H1 (cell line): Measurements from ENCODE around the gene SBNO1. TPM values are rescaled to one million over a fixed set of nuclear protein-coding genes. Genes with fewer than 3 reads are reported as not detected.

Experiments used
- EZH2 ChIP-seq: fragments of 200-600 bp; sonication (generic); IDR thresholded peaks from 2 replicates; pipeline ENCODE4 v1.7.1; 2012; ENCODE audit warnings: low read depth, mild to moderate bottlenecking, moderate library complexity, low read length, inconsistent platforms; ENCODE audit not compliant: severe bottlenecking
- PHF8 ChIP-seq: fragments of 200-600 bp; sonication (generic); conservative IDR thresholded peaks from 2 replicates; pipeline ENCODE4 v1.7.1; 2012; ENCODE audit warnings: low read depth, mild to moderate bottlenecking, inconsistent platforms, low read length, moderate library complexity
- POLR2A ChIP-seq, 2 experiments: IDR thresholded peaks; 1 replicate in 1 of 2; 2 replicates in 1 of 2; pipeline ENCODE4 v1.6.1; 2011; ENCODE audit warnings: low read depth in 2 of 2, low read length in 2 of 2, mild to moderate bottlenecking in 2 of 2; ENCODE audit errors: control extremely low read depth in 1 of 2
- POLR2AphosphoS5 ChIP-seq: IDR thresholded peaks from 2 replicates; pipeline ENCODE4 v1.6.1; 2011; ENCODE audit warnings: low read depth, low read length
- RFX5 ChIP-seq: IDR thresholded peaks from 2 replicates; pipeline ENCODE4 v1.6.1; 2011; ENCODE audit warnings: low read depth, low read length, improper control_type of control experiment, borderline replicate concordance
- RNF2 ChIP-seq: fragments of 200-900, 300-1000 bp; sonication (generic); IDR thresholded peaks from 2 replicates; pipeline ENCODE4 v1.7.1; 2016; ENCODE audit warnings: borderline replicate concordance, low read depth, mild to moderate bottlenecking, antibody characterized with exemption, low read length; ENCODE audit not compliant: poor library complexity, severe bottlenecking; ENCODE audit errors: missing control alignments
- SIX5 ChIP-seq: IDR thresholded peaks from 2 replicates; pipeline ENCODE4 v1.6.1; 2011; ENCODE audit warnings: mild to moderate bottlenecking, low read depth, low read length
- YY1 ChIP-seq: IDR thresholded peaks from 2 replicates; pipeline ENCODE4 v1.6.1; 2011; ENCODE audit warnings: low read depth, mild to moderate bottlenecking, low read length
- polyA plus RNA-seq, 7 experiments: library from polyadenylated mRNA; depleted of rRNA in 3 of 7; stranded (reverse) in 5 of 7; unstranded in 2 of 7; fragments of >200 nt in 5 of 7; fragments of 200-250 nt in 2 of 7; gene quantifications; 1 replicate in 5 of 7; 2 replicates in 1 of 7; 4 replicates in 1 of 7; pipeline versions ENCODE4 v1.2.1 to v1.2.3, GENCODE V29; 2011 to 2013; ENCODE audit warnings: missing spikeins in 2 of 7, mixed read lengths in 2 of 7
- total RNA-seq: library from RNA; stranded (reverse); fragmentation: NEBNext Ultra II Directional; extraction: Animal tissue kit (Norgen Biotek cat#: 25700); gene quantifications from 2 replicates; pipeline ENCODE4 v1.2.1, GENCODE V29; 2021

The SBNO1 gene
- total and polyA plus RNA-seq, 2 of the 8 experiments (the other 6 are each of a cell fraction or from before 2014, with no cell fraction given) = 6.7 to 57.7 TPM

- TF ChIP-seq PHF8 = peak; percentile 92
- TF ChIP-seq SIX5 = no peak
- peak; percentile 67 to 74; a peak in 2 of 3 replicates for TF ChIP-seq POLR2A (IDR thresholded peaks at IDR 0.05; ENCODE audit: control extremely low read depth in 1 of 2, low read depth in 2 of 2, low read length in 2 of 2)
- TF ChIP-seq YY1 = peak; percentile 91
- peak; percentile 72 for TF ChIP-seq POLR2AphosphoS5
- no peak for TF ChIP-seq RFX5
- TF ChIP-seq RNF2 = no peak
- no peak for TF ChIP-seq EZH2
- TF ChIP-seq, all 59 proteins: peak for 8
These were observed at the start of gene SBNO1 (continued) for GRCh38 chr12:123364532-123365024.
